SK-N-SH (cell line): ENCODE measurements around the gene WDR48.

Source experiments
- TAF1 ChIP-seq: IDR thresholded peaks from 2 replicates; pipeline ENCODE4 v1.6.1; 2012; ENCODE audit warnings: low read depth, mild to moderate bottlenecking, low read length, moderate library complexity, borderline replicate concordance
- TF ChIP-seq, protein P1 (sequence below): fragments of 200-600 bp; sonication (generic); IDR thresholded peaks from 2 replicates; pipeline ENCODE4 v1.6.1; 2017; ENCODE audit warnings: antibody characterized with exemption, mild to moderate bottlenecking, moderate library complexity

DNA sequence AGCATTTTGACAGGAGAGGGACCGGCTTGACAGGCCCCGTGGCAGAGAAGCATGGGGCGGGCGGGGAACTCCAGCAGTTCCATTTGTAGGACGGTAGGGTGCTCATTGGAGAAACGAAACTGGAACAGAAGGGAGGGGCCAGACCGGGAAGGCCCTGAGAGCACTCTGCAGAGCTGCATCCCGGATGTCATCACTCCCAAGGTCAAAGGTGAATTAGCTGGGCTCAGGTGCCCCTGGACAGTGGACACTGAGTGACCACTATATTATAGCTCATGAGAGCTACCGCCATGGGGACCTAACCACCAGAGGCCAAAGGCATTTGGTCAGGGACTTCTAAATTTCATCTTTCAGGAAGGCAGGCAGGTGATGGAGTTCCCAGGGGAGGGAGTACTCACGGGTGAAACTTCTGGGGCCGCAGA is 94.3 kb downstream of the WDR48 start:
- TF ChIP-seq, protein P1, sequence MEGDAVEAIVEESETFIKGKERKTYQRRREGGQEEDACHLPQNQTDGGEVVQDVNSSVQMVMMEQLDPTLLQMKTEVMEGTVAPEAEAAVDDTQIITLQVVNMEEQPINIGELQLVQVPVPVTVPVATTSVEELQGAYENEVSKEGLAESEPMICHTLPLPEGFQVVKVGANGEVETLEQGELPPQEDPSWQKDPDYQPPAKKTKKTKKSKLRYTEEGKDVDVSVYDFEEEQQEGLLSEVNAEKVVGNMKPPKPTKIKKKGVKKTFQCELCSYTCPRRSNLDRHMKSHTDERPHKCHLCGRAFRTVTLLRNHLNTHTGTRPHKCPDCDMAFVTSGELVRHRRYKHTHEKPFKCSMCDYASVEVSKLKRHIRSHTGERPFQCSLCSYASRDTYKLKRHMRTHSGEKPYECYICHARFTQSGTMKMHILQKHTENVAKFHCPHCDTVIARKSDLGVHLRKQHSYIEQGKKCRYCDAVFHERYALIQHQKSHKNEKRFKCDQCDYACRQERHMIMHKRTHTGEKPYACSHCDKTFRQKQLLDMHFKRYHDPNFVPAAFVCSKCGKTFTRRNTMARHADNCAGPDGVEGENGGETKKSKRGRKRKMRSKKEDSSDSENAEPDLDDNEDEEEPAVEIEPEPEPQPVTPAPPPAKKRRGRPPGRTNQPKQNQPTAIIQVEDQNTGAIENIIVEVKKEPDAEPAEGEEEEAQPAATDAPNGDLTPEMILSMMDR = no peak
- no peak for TF ChIP-seq TAF1
